Renal cortex interstitium (tissue), 11 donors: Measurements from ENCODE around the gene RAB25. TPM values are rescaled to one million over a fixed set of nuclear protein-coding genes. Genes with fewer than 3 reads are reported as not detected.
A peak's percentile ranks its signal among the peaks of the same experiment; 100 is the strongest.
"Not testable (repeated sequence)": the region's sequence is repeated elsewhere in the genome, so short reads cannot be mapped to it uniquely, and the experiment has no call there.

Experiments used
- DNase-seq, 11 donors: peaks; one replicate each; pipeline ENCODE4 v3.0.0-alpha.2; 2013; ENCODE audit warnings: low read depth in 9 of 11, low spot score in 4 of 11; ENCODE audit errors: extremely low read depth in 1 of 11
- polyA plus RNA-seq, 3 donors: library from polyadenylated mRNA; unstranded; fragments of 120-200 nt; gene quantifications; one replicate each; pipeline ENCODE4 v1.2.1, GENCODE V29; 2013; ENCODE audit not compliant: insufficient read length in 3 of 3

Gene RAB25
- polyA plus RNA-seq, 3 donors = 46.2 to 67.0 (median 47.6) TPM

GRCh38 chr1:156050376-156050775 lies 10.6 kb upstream of the RAB25 start:
- no peak for DNase-seq

GRCh38 chr1:156051011-156051725 lies 9.8 kb upstream of the RAB25 start:
- DNase-seq = no peak

- DNase-seq = peak in 6 of 11 donors; percentile 54 to 73 (median 65)
Measured at GRCh38 chr1:156052862-156053767, 7.8 kb upstream of the RAB25 start.

- DNase-seq = peak in 10 of 11 donors; percentile 66 to 85 (median 80)
Measured at GRCh38 chr1:156053768-156054499, 7.0 kb upstream of the RAB25 start, which contains the start of gene UBQLN4. Gene UBQLN4, minus strand, starts transcription at chr1:156053798. Its CDS starts 97 bp downstream, at chr1:156053701.

- DNase-seq = peak; percentile 95 to 99 (median 98)
Measured at GRCh38 chr1:156054500-156055280, 6.3 kb upstream of the RAB25 start, which contains the start of gene LAMTOR2. Gene LAMTOR2, plus strand, starts transcription at chr1:156054782. Its CDS starts 108 bp downstream, at chr1:156054890.

GRCh38 chr1:156055281-156056048 lies 5.5 kb upstream of the RAB25 start:
- DNase-seq = no peak

- DNase-seq = no peak
Measured at GRCh38 chr1:156056326-156056849, 4.6 kb upstream of the RAB25 start.

- DNase-seq = no peak
Measured at GRCh38 chr1:156062189-156062588, 1.2 kb downstream of the RAB25 start.

GRCh38 chr1:156063997-156064285 lies 3.0 kb downstream of the RAB25 start:
- no peak for DNase-seq

- DNase-seq = no peak
Measured at GRCh38 chr1:156064615-156065014, 3.7 kb downstream of the RAB25 start.

- DNase-seq = no peak
Measured at GRCh38 chr1:156065212-156065611, 4.3 kb downstream of the RAB25 start.

- DNase-seq = no peak
Measured at GRCh38 chr1:156065871-156066270, 4.9 kb downstream of the RAB25 start.

GRCh38 chr1:156067262-156067661 lies 6.3 kb downstream of the RAB25 start:
- DNase-seq = no peak

GRCh38 chr1:156069490-156070455 lies 8.8 kb downstream of the RAB25 start:
- DNase-seq = no peak

GRCh38 chr1:156070548-156070947 lies 9.6 kb downstream of the RAB25 start:
- no peak for DNase-seq

- not testable (repeated sequence) for DNase-seq
Measured at GRCh38 chr1:156071332-156071816, 10.4 kb downstream of the RAB25 start.

GRCh38 chr1:156072251-156072650 lies 11.3 kb downstream of the RAB25 start:
- DNase-seq = no peak
